Endothelial cell of umbilical vein (primary cell): ENCODE data around the gene ZNRD2. TPM values are rescaled to one million over a fixed set of nuclear protein-coding genes. Genes with fewer than 3 reads are reported as not detected.

Source experiments
- BruUV-seq: library from RNA; stranded (reverse); fragments of 400-500 nt; replicated peaks from 2 replicates; lab custom pipeline; 2021; lab: Mats Ljungman, UMichigan
- CTCF ChIA-PET: fragments of 300-600, 350-600 bp; sonication (Branson Sonifier 250); formaldehyde crosslinking; loops from one replicate; lab custom pipeline; 2021; ENCODE audit warnings: antibody characterized with exemption, inconsistent platforms; lab: Charles Lee
- POLR2A ChIA-PET: fragments of 300-600, 350-600 bp; sonication (Branson Sonifier 250); formaldehyde crosslinking; loops from one replicate; lab custom pipeline; 2021; ENCODE audit warnings: antibody characterized with exemption, inconsistent platforms; lab: Charles Lee
- DNase-seq: peaks from one replicate; pipeline ENCODE4 v3.0.0-alpha.2; 2011; ENCODE audit warnings: low read depth, low spot score
- FAIRE-seq: peaks from 2 replicates; lab custom pipeline; 2011; peaks lifted over from hg19 to GRCh38; lab: Jason Lieb, UNC
- H2AFZ ChIP-seq: 2 replicates; pipeline ENCODE4 v1.6.0; 2012; ENCODE audit warnings: low read depth, low read length, control low read depth, inconsistent platforms
- H3K27ac ChIP-seq: 2 replicates; pipeline ENCODE4 v1.5.1; 2011; ENCODE audit warnings: low read depth, mild to moderate bottlenecking, control low read depth, low read length, moderate library complexity; ENCODE audit not compliant: insufficient read depth
- H3K27me3 ChIP-seq, 2 experiments: 2 replicates each; pipeline versions ENCODE4 v1.6.0 to v1.6.1; 2011; ENCODE audit warnings: low read length in 2 of 2, mixed read lengths in 1 of 2; ENCODE audit not compliant: control insufficient read depth in 2 of 2, insufficient read depth in 2 of 2
- H3K36me3 ChIP-seq, 2 experiments: 2 replicates in 1 of 2; 3 replicates in 1 of 2; pipeline ENCODE4 v1.5.1; 2011; ENCODE audit warnings: low read length in 2 of 2, mild to moderate bottlenecking in 1 of 2, moderate library complexity in 1 of 2; ENCODE audit not compliant: control insufficient read depth in 2 of 2, insufficient read depth in 2 of 2; ENCODE audit errors: extremely low read depth in 1 of 2
- H3K4me1 ChIP-seq: 3 replicates; pipeline ENCODE4 v1.5.1; 2011; ENCODE audit warnings: mild to moderate bottlenecking, low read length; ENCODE audit not compliant: control insufficient read depth, insufficient read depth; ENCODE audit errors: extremely low read depth
- H3K4me2 ChIP-seq: 2 replicates; pipeline ENCODE4 v1.6.1; 2011; ENCODE audit warnings: low read length, control low read depth, mixed read lengths; ENCODE audit not compliant: insufficient read depth
- H3K4me3 ChIP-seq, 3 experiments: fragments of 200-600 bp in 1 of 3; sonication (generic), shearing (Covaris generic) in 1 of 3; replicated peaks in 1 of 3; 2 replicates each; pipeline ENCODE4 v1.5.1; 2011 to 2016; ENCODE audit warnings: control low read depth in 3 of 3, low read length in 3 of 3, mild to moderate bottlenecking in 2 of 3, inconsistent platforms in 1 of 3, low read depth in 1 of 3, moderate library complexity in 1 of 3; ENCODE audit not compliant: insufficient read depth in 1 of 3
- H3K79me2 ChIP-seq: 2 replicates; pipeline ENCODE4 v1.6.0; 2012; ENCODE audit warnings: low read length, inconsistent platforms; ENCODE audit not compliant: control insufficient read depth, insufficient read depth
- H3K9ac ChIP-seq: replicated peaks from 2 replicates; pipeline ENCODE3; 2011; ENCODE audit warnings: low read length, control low read depth; ENCODE audit not compliant: insufficient read depth; ENCODE audit errors: extremely low read depth
- H3K9me1 ChIP-seq: replicated peaks from 3 replicates; pipeline ENCODE4 v1.6.0; 2011; ENCODE audit warnings: mild to moderate bottlenecking, low read length; ENCODE audit not compliant: control insufficient read depth, insufficient read depth; ENCODE audit errors: extremely low read depth
- H3K9me3 ChIP-seq: replicated peaks from 2 replicates; pipeline ENCODE4 v1.5.1; 2012; ENCODE audit warnings: low read length, inconsistent platforms; ENCODE audit not compliant: control insufficient read depth, insufficient read depth
- H4K20me1 ChIP-seq: replicated peaks from 2 replicates; pipeline ENCODE3; 2011; ENCODE audit warnings: mild to moderate bottlenecking, low read length; ENCODE audit not compliant: control insufficient read depth, insufficient read depth; ENCODE audit errors: extremely low read depth
- CTCF ChIP-seq, 2 donors: IDR thresholded peaks; 1 replicate in 1 of 2; 2 replicates in 1 of 2; pipeline ENCODE4 v1.5.1; 2011; ENCODE audit warnings: low read length in 2 of 2, mild to moderate bottlenecking in 2 of 2, moderate library complexity in 2 of 2, control low read depth in 1 of 2, inconsistent platforms in 1 of 2, low read depth in 1 of 2; ENCODE audit not compliant: insufficient read depth in 1 of 2; ENCODE audit errors: extremely low read depth in 1 of 2
- EZH2 ChIP-seq: IDR thresholded peaks from 2 replicates; pipeline ENCODE4 v1.6.1; 2012; ENCODE audit warnings: borderline replicate concordance, low read depth, mild to moderate bottlenecking, moderate library complexity, low read length, inconsistent platforms; ENCODE audit not compliant: severe bottlenecking
- FOS ChIP-seq: IDR thresholded peaks from 2 replicates; pipeline ENCODE4 v1.6.1; 2011; ENCODE audit warnings: mild to moderate bottlenecking, low read length, moderate library complexity, borderline replicate concordance; ENCODE audit not compliant: insufficient read depth
- GATA2 ChIP-seq: IDR thresholded peaks from 2 replicates; pipeline ENCODE4 v1.7.0; 2011; ENCODE audit warnings: low read depth, mild to moderate bottlenecking, moderate library complexity, mixed read lengths, low read length; ENCODE audit not compliant: insufficient read length, insufficient read depth
- JUN ChIP-seq: IDR thresholded peaks from 2 replicates; pipeline ENCODE4 v1.6.1; 2011; ENCODE audit warnings: borderline replicate concordance, low read depth; ENCODE audit not compliant: insufficient read length, insufficient read depth
- MAX ChIP-seq: IDR thresholded peaks from 2 replicates; pipeline ENCODE4 v1.6.1; 2011; ENCODE audit not compliant: insufficient read depth, insufficient read length
- MYC ChIP-seq: IDR thresholded peaks from one replicate; pipeline ENCODE4 v1.6.1; 2011; ENCODE audit warnings: mild to moderate bottlenecking, low read depth, low read length
- POLR2AphosphoS5 ChIP-seq: IDR thresholded peaks from 2 replicates; pipeline ENCODE4 v1.6.1; 2012; ENCODE audit warnings: low read depth, mild to moderate bottlenecking, control low read depth, low read length, moderate library complexity; ENCODE audit not compliant: insufficient read depth
- dilution Hi-C: fragments of 300-500 bp; cut with MboI; formaldehyde crosslinking; loops from one replicate; pipeline ENCODE4 v1.15.0; 2019; ENCODE audit warnings: low sequenced_read_pairs; ENCODE audit not compliant: extremely low pct_ligation_motif_present
- intact Hi-C: fragments of 100-400 bp; cut with micrococcal nuclease; formaldehyde crosslinking; loops from one replicate; pipeline ENCODE4 v1.10.0; 2022
- polyA plus RNA-seq, 4 experiments: library from polyadenylated mRNA; depleted of rRNA in 3 of 4; stranded (reverse) in 3 of 4; unstranded in 1 of 4; fragments of >200 nt; gene quantifications; 2 replicates each; pipeline versions ENCODE4 v1.2.1 to v1.2.3, GENCODE V29; 2011 to 2012; ENCODE audit warnings: missing spikeins in 1 of 4
- total RNA-seq: library from RNA; stranded (reverse); gene quantifications from 2 replicates; pipeline ENCODE4 v1.2.3, GENCODE V29; 2021

The ZNRD2 gene
- total and polyA plus RNA-seq, 2 donors (not counting 3 experiments of a cell fraction or from before 2014, with no cell fraction given) = 40.8 to 96.7 TPM

- Histone ChIP-seq H3K4me1 (peaks cover 57% of the 10 kb centered on the region), H3K9me3 (no peaks in the 10 kb centered on the region), H3K9ac (peak overlapping the region; percentile 69), H3K36me3 (peaks cover 1 to 23% of the 10 kb centered on the region in 2 experiments), H3K4me2 (peak overlapping the region; percentile 88), H3K79me2 (peaks cover 79% of the 10 kb centered on the region), H4K20me1 (no peaks in the 10 kb centered on the region), H3K4me3 (peak overlapping the region; percentile 81 to 87 (median 81)), H3K9me1 (no peaks in the 10 kb centered on the region), H2AFZ (no peak overlapping the region), H3K27me3 (no peaks in the 10 kb centered on the region), H3K27ac (peak overlapping the region; percentile 85)
- intact Hi-C loops (no loop called here), dilution Hi-C loops (no loop called here)
- ChIA-PET CTCF (interaction anchor here (1.6 to 6.2 kb wide), 3 partner anchors 18 to 25 kb away, joined by 5 to 54 read pairs (median 5); partner anchors contain the start of genes KCNK7 and SIPA1), POLR2A (no interaction called here)
- FAIRE-seq (no peak), DNase-seq (no peak)
- no TSS peak for BruUV-seq
- TF ChIP-seq POLR2AphosphoS5 (no peak), MYC (no peak), FOS (no peak), MAX (no peak)
Observed at GRCh38 chr11:65612691-65613090, 42.4 kb downstream of the ZNRD2 start.

GRCh38 chr11:65613091-65613928 is 43.0 kb downstream of the ZNRD2 start:
- peak overlapping the region; percentile 69 for H3K9ac ChIP-seq
- dilution Hi-C loops = no loop called here
- H3K79me2 ChIP-seq = peaks cover 74% of the 10 kb centered on the region
- no peaks in the 10 kb centered on the region for H3K9me3 ChIP-seq
- H3K4me3 ChIP-seq = peak overlapping the region; percentile 81 to 87 (median 81)
- H3K4me1 ChIP-seq = peaks cover 55% of the 10 kb centered on the region
- H3K36me3 ChIP-seq = peaks cover 0 to 23% of the 10 kb centered on the region in 2 experiments
- no peaks in the 10 kb centered on the region for H3K27me3 ChIP-seq
- ChIA-PET CTCF (interaction anchor here (1.1 to 6.2 kb wide), 4 partner anchors 18 to 43 kb away, joined by 3 to 54 read pairs (median 5); partner anchors contain the start of genes KCNK7, SIPA1 and ZNRD2), POLR2A (interaction anchor here (1.2 kb wide), 1 partner anchor 9 kb away, joined by 4 read pairs; no protein-coding TSS in a partner anchor)
- DNase-seq (peak; percentile 18), FAIRE-seq (no peak)
- H3K9me1 ChIP-seq = no peaks in the 10 kb centered on the region
- H3K4me2 ChIP-seq = peak overlapping the region; percentile 88
- H4K20me1 ChIP-seq = no peaks in the 10 kb centered on the region
- TF ChIP-seq JUN (no peak), CTCF (IDR thresholded peaks at IDR 0.05; ENCODE audit: extremely low read depth in 1 of 2, insufficient read depth in 1 of 2, low read depth in 1 of 2, low read length in 2 of 2) (no peak), GATA2 (no peak), EZH2 (no peak), FOS (no peak), POLR2AphosphoS5 (no peak)
- H3K27ac ChIP-seq = peak overlapping the region; percentile 88
- no peak overlapping the region for H2AFZ ChIP-seq
- BruUV-seq = no TSS peak
- intact Hi-C loops = no loop called here
